Transverse colon (tissue), 4 donors: ENCODE results near the gene CHCHD6. TPM values are rescaled to one million over a fixed set of nuclear protein-coding genes. Genes with fewer than 3 reads are reported as not detected.
"Not testable (repeated sequence)": the region's sequence is repeated elsewhere in the genome, so short reads cannot be mapped to it uniquely, and the experiment has no call there.

Source experiments
- DNase-seq: peaks from one replicate; pipeline ENCODE4 v3.0.0-alpha.2; 2019
- H3K27ac ChIP-seq, 4 donors: fragments of 200-600 bp; sonication (generic); 2 replicates each; pipeline ENCODE4 v1.5.1; 2016 to 2018; ENCODE audit warnings: inconsistent platforms in 4 of 4
- H3K27me3 ChIP-seq: fragments of 200-600 bp; sonication (generic); 2 replicates; pipeline ENCODE4 v1.5.1; 2017; ENCODE audit warnings: inconsistent platforms
- H3K36me3 ChIP-seq, 4 donors: fragments of 200-600 bp; sonication (generic); 2 replicates each; pipeline ENCODE4 v1.5.1; 2017 to 2019; ENCODE audit warnings: inconsistent platforms in 4 of 4
- H3K4me1 ChIP-seq, 4 donors: fragments of 200-600 bp; sonication (generic); 2 replicates each; pipeline ENCODE4 v1.5.1; 2017 to 2020; ENCODE audit warnings: inconsistent platforms in 4 of 4
- H3K4me3 ChIP-seq, 4 donors: fragments of 200-600 bp; sonication (generic); 1 replicate in 1 of 4; 2 replicates in 3 of 4; pipeline versions ENCODE4 v1.5.1 to v1.6.1; 2017 to 2019; ENCODE audit warnings: inconsistent platforms in 4 of 4
- H3K9me3 ChIP-seq, 2 donors: fragments of 200-600 bp; sonication (generic); 2 replicates each; pipeline ENCODE4 v1.5.1; 2017 to 2019; ENCODE audit warnings: inconsistent platforms in 2 of 2
- EP300 ChIP-seq: sonication (generic); formaldehyde crosslinking; IDR thresholded peaks from one replicate; pipeline ENCODE4 v1.6.1; 2017; ENCODE audit warnings: antibody characterized with exemption, low read depth
- POLR2A ChIP-seq: fragments of 450-650 bp; IDR thresholded peaks from one replicate; pipeline ENCODE4 v1.6.1; 2016; ENCODE audit warnings: antibody characterized with exemption, mild to moderate bottlenecking, moderate library complexity
- POLR2AphosphoS5 ChIP-seq, 3 donors: sonication (generic); formaldehyde crosslinking; IDR thresholded peaks; one replicate each; pipeline ENCODE4 v1.6.1; 2016; ENCODE audit warnings: antibody characterized with exemption in 3 of 3
- WGBS, 2 donors: methylation state at CpG; one replicate each; pipeline ENCODE4 v1.1.5; 2018; ENCODE audit warnings: low coverage in 1 of 2; 5-methylcytosine and 5-hydroxymethylcytosine counted together
- in situ Hi-C, 4 donors: fragments of 200-750 bp; cut with MboI; loops; one replicate each; pipeline versions ENCODE4 v1.15.0 to v1.15.1; 2017; ENCODE audit warnings: low sequenced_read_pairs in 3 of 4, low pct_ligation_motif_present in 1 of 4, low pct_unique_long_range_greater_than_20kb in 1 of 4
- intact Hi-C: fragments of 100-400 bp; cut with DNase I; formaldehyde crosslinking; loops from one replicate; pipeline ENCODE4 v1.15.1; 2023; ENCODE audit warnings: low total_unique reads
- total RNA-seq, 4 donors: library from RNA; depleted of rRNA; stranded (reverse); fragments of >200 nt; gene quantifications; one replicate each; pipeline ENCODE4 v1.1.0, GENCODE V29; 2016
- TF ChIP-seq, protein P1 (sequence below), 5 experiments: fragments of 200-600 bp in 3 of 5; fragments of 450-650 bp in 2 of 5; sonication (generic) in 3 of 5; IDR thresholded peaks; 1 replicate in 2 of 5; 2 replicates in 3 of 5; pipeline ENCODE4 v1.5.1; 2016 to 2017; ENCODE audit warnings: antibody characterized with exemption in 5 of 5, inconsistent platforms in 3 of 5, mild to moderate bottlenecking in 2 of 5, moderate library complexity in 1 of 5

Gene CHCHD6
- total RNA-seq, 4 donors from 2014 or later = 4.6 to 12.1 (median 5.3) TPM

- in situ Hi-C loops (no loop called here), intact Hi-C loops (no loop called here)
- H3K27ac ChIP-seq = no peak overlapping the region
- H3K9me3 ChIP-seq = no peaks in the 10 kb centered on the region
- no peaks in the 10 kb centered on the region for H3K36me3 ChIP-seq
- 86 to 94% methylated on average over 2 to 3 of the region's 3 CpGs for WGBS, 2 donors
- TF ChIP-seq EP300 (no peak), POLR2A (no peak), POLR2AphosphoS5 (IDR thresholded peaks at IDR 0.05) (no peak)
- TF ChIP-seq, protein P1, sequence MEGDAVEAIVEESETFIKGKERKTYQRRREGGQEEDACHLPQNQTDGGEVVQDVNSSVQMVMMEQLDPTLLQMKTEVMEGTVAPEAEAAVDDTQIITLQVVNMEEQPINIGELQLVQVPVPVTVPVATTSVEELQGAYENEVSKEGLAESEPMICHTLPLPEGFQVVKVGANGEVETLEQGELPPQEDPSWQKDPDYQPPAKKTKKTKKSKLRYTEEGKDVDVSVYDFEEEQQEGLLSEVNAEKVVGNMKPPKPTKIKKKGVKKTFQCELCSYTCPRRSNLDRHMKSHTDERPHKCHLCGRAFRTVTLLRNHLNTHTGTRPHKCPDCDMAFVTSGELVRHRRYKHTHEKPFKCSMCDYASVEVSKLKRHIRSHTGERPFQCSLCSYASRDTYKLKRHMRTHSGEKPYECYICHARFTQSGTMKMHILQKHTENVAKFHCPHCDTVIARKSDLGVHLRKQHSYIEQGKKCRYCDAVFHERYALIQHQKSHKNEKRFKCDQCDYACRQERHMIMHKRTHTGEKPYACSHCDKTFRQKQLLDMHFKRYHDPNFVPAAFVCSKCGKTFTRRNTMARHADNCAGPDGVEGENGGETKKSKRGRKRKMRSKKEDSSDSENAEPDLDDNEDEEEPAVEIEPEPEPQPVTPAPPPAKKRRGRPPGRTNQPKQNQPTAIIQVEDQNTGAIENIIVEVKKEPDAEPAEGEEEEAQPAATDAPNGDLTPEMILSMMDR (IDR thresholded peaks at IDR 0.05) = no peak
- no peak for DNase-seq
- H3K4me3 ChIP-seq = no peak overlapping the region
- peaks cover 2 to 13% (median 9%) of the 10 kb centered on the region in 4 donors for H3K4me1 ChIP-seq
- H3K27me3 ChIP-seq = no peaks in the 10 kb centered on the region
These were observed 77.4 kb downstream of the CHCHD6 start for GRCh38 chr3:126781406-126781805.

- no peak for TF ChIP-seq EP300
- TF ChIP-seq POLR2A = no peak
- TF ChIP-seq, protein P1 (IDR thresholded peaks at IDR 0.05) = no peak
- TF ChIP-seq POLR2AphosphoS5 (IDR thresholded peaks at IDR 0.05) = no peak
- Histone ChIP-seq H3K9me3 (no peaks in the 10 kb centered on the region), H3K4me1 (peaks cover 2 to 13% (median 9%) of the 10 kb centered on the region in 4 donors), H3K36me3 (no peaks in the 10 kb centered on the region), H3K4me3 (no peak overlapping the region), H3K27me3 (no peaks in the 10 kb centered on the region), H3K27ac (peak overlapping the region in 1 of 4 donors; percentile 44)
- in situ Hi-C loops = no loop called here
- intact Hi-C loops = no loop called here
- DNase-seq = no peak
- WGBS, 2 donors = 67 to 75% methylated on average over 10 to 12 of the region's 12 CpGs
These were observed 78.0 kb downstream of the CHCHD6 start for GRCh38 chr3:126781889-126782491.

- Histone ChIP-seq H3K27me3 (no peaks in the 10 kb centered on the region), H3K36me3 (no peaks in the 10 kb centered on the region), H3K9me3 (no peaks in the 10 kb centered on the region), H3K4me3 (no peak overlapping the region), H3K27ac (peak overlapping the region in 1 of 4 donors; percentile 44), H3K4me1 (peaks cover 2 to 13% (median 9%) of the 10 kb centered on the region in 4 donors)
- WGBS, 2 donors = 57% methylated on average over 3 of the region's 3 CpGs
- in situ Hi-C loops = no loop called here
- intact Hi-C loops = no loop called here
- peak; percentile 66 for DNase-seq
- TF ChIP-seq, protein P1 (IDR thresholded peaks at IDR 0.05) = no peak
- TF ChIP-seq EP300 = no peak
These were observed 78.5 kb downstream of the CHCHD6 start for GRCh38 chr3:126782536-126782935.

DNA sequence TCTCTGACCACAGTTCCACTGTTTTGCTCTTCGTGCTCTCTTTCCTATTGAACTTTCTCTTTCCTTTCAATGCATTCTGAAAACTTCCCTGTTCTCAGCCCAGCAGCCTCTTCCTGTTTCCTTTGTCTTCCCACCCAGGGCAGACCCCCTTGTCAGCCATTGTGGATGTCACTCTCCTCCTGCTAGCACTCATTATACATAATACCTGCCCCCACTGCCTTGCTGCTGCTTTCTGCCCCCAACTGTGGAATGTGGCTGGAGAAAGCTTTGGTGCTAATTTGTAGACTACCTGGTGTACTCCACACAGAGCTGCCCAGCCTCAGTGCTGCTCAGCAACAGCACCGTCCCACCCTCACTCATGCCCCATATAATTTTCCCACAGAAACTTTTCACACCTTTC, 80.2 kb downstream of the CHCHD6 start:
- Histone ChIP-seq H3K36me3 (no peaks in the 10 kb centered on the region), H3K27me3 (no peaks in the 10 kb centered on the region), H3K9me3 (no peaks in the 10 kb centered on the region), H3K4me1 (peaks cover 2 to 13% (median 9%) of the 10 kb centered on the region in 4 donors), H3K27ac (no peak overlapping the region), H3K4me3 (no peak overlapping the region)
- TF ChIP-seq, protein P1 (IDR thresholded peaks at IDR 0.05) = no peak
- no peak for TF ChIP-seq POLR2AphosphoS5 (IDR thresholded peaks at IDR 0.05)
- TF ChIP-seq POLR2A = no peak
- no peak for TF ChIP-seq EP300
- intact Hi-C loops = no loop called here
- DNase-seq = no peak
- in situ Hi-C loops = no loop called here
- 80 to 83% methylated on average over 2 of the region's 2 CpGs for WGBS, 2 donors

DNA sequence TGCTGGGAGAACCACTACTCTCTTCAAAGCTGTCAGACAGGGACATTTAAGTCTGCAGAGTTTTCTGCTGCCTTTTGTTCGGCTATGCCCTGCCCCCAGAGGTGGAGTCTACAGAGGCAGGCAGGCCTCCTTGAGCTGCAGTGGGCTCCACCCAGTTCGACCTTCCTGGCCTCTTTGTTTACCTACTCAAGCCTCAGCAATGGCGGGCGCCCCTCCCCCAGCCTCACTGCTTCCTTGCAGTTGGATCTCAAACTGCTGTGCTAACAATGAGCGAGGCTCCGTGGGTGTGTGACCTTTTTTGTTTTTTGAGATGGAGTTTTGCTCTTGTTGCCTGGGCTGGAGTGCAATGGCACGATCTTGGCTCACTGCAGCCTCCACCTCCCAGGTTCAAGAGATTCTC, 87.3 kb downstream of the CHCHD6 start:
- H3K4me3 ChIP-seq, intact Hi-C loops, in situ Hi-C loops, H3K36me3 ChIP-seq, H3K9me3 ChIP-seq, H3K27ac ChIP-seq, H3K4me1 ChIP-seq, H3K27me3 ChIP-seq, DNase-seq: not testable (repeated sequence)
- 88% methylated on average over 7 of the region's 7 CpGs; no CpG with 5 or more reads in 1 of the 2 donors for WGBS, 2 donors
